Sigmoid colon (tissue), 4 donors: ENCODE results near the gene DENND4B.
A peak's percentile ranks its signal among the peaks of the same experiment; 100 is the strongest.

Source experiments
- EP300 ChIP-seq, 4 donors: sonication (generic); formaldehyde crosslinking; IDR thresholded peaks; one replicate each; pipeline ENCODE4 v1.6.1; 2017; ENCODE audit warnings: antibody characterized with exemption in 4 of 4
- POLR2A ChIP-seq, 2 donors: fragments of 450-650 bp; IDR thresholded peaks; one replicate each; pipeline ENCODE4 v1.6.1; 2016; ENCODE audit warnings: antibody characterized with exemption in 2 of 2, mild to moderate bottlenecking in 2 of 2, moderate library complexity in 2 of 2
- POLR2AphosphoS5 ChIP-seq, 4 donors: sonication (generic); formaldehyde crosslinking; IDR thresholded peaks; one replicate each; pipeline ENCODE4 v1.6.1; 2017; ENCODE audit warnings: antibody characterized with exemption in 4 of 4
- TF ChIP-seq, protein P1 (sequence below), 4 experiments: fragments of 450-650 bp in 3 of 4; fragments of 200-600 bp in 1 of 4; IDR thresholded peaks; one replicate each; pipeline ENCODE4 v1.5.1; 2016 to 2019; ENCODE audit warnings: antibody characterized with exemption in 4 of 4, mild to moderate bottlenecking in 3 of 4, moderate library complexity in 2 of 4

- TF ChIP-seq EP300 (IDR thresholded peaks at IDR 0.05) (no peak), POLR2A (IDR thresholded peaks at IDR 0.05) (no peak), POLR2AphosphoS5 (IDR thresholded peaks at IDR 0.05) (peak; percentile 8 to 46 (median 35))
- TF ChIP-seq, protein P1, sequence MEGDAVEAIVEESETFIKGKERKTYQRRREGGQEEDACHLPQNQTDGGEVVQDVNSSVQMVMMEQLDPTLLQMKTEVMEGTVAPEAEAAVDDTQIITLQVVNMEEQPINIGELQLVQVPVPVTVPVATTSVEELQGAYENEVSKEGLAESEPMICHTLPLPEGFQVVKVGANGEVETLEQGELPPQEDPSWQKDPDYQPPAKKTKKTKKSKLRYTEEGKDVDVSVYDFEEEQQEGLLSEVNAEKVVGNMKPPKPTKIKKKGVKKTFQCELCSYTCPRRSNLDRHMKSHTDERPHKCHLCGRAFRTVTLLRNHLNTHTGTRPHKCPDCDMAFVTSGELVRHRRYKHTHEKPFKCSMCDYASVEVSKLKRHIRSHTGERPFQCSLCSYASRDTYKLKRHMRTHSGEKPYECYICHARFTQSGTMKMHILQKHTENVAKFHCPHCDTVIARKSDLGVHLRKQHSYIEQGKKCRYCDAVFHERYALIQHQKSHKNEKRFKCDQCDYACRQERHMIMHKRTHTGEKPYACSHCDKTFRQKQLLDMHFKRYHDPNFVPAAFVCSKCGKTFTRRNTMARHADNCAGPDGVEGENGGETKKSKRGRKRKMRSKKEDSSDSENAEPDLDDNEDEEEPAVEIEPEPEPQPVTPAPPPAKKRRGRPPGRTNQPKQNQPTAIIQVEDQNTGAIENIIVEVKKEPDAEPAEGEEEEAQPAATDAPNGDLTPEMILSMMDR (IDR thresholded peaks at IDR 0.05), result no peak
Observed at GRCh38 chr1:153985341-153985912, 38.9 kb upstream of the DENND4B start.
